GM19238 (cell line): ENCODE data around the gene SH3GLB1.

Experiments
- DNase-seq: peaks from one replicate; pipeline ENCODE4 v3.0.0; 2011; ENCODE audit warnings: low spot score; ENCODE audit not compliant: insufficient read length

Gene SH3GLB1

DNA sequence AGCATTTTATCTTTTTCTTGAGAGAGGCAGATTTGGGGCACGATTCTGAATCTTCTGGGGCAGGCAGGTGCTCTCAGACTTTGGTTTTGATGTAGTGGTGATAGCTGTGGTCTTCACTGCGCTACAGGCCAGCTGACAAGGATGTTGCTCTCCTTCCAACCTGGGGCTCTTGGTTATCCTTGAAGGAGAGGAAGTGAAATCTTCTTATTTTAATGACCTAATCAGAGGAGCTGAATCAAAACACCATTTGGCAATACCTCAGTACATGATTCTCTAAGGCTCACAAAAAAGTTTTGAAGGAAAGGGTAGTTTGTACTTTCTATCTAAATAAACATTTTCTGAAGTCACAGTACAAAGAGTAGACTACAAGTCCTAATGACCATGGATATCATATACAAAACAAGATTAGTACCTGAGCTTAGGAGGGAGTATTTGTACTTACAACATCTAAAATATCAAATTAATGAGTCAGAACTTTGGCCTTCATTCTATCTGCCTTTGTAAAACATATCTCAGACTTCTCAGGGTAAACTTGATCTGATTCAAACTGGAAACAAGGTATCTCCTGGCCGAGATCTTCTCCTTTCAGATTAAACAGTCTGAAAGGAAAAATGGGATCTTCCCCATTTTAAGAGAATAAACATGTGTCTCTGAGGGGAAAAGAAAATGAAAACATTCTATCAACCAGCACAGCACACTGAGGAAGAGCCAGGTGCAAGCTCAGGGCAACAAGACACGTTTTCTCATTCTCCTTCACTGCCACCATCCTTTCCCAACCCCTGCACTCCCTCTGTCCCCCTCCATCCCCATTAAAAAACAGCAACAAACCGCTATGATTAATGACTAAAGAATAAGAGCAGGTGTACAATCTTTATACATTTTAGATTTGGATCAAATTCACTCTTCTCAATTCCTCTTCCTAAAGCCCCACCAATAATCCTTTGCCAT is 69.2 kb downstream of the SH3GLB1 start:
- DNase-seq = no peak

DNA sequence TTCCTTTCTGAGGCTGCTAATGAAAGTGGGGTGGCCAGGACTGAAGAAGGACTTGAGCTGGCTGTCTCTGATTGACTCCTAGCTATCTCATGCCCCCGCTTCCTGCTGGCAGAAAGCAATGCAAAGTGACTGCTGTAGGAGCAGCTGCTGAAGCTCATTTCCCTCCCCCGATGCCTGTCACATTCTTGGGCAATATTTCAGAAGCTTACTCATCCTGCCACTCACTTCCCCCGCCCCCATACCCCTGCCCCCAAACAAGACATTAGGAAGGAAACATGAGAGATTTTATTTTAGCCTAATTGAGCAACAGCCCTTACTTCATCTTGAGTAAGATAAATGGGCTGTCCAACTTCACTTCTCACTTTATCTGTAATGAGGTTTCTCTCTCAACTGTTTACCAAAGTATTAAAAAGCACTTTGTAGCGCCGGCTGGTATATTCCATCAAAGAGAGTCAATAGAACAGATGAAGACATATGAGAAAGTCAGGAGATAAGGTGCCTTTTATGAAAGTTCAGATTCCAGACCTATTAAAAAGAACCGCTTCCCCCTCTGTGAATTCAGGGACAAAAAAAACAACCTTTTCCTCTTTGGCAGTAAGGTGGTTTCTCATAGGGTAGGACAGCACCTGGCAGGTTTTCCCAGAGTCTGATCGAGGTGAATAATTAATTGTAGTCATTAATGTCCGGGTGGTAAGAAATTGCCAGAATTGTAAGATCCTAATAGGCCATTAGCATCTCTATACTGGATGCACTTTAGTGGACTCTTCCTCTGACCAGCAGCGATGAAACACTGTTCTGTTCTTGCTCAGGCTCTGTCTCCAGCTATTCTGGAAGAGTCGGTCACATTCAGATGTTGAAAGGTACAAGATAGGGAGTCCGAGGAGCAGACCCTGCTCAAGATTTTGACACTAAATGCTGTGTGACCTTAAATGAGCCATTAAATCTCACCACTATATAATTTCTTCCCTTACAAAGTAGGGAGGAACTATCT is 70.2 kb downstream of the SH3GLB1 start:
- DNase-seq = peak; percentile 22

DNA sequence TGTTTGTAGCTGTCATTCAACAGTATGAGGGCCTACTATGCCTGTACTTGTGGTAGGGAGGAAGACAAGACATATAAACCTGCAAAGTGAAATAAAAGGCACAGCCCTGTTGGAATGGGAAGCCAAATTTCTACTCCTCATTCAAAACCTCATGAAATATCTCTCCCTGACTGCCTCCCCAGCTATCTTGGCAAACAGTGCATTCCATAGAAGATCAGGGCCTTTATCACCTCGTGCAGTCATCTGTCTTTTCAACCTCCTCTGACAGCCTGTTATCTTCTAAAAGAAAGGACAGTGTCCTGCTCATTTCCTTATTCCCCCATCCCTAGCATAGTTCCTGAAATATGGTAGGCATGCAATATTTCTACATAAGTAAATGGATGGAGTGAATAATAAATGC is 71.0 kb downstream of the SH3GLB1 start:
- DNase-seq = no peak

DNA sequence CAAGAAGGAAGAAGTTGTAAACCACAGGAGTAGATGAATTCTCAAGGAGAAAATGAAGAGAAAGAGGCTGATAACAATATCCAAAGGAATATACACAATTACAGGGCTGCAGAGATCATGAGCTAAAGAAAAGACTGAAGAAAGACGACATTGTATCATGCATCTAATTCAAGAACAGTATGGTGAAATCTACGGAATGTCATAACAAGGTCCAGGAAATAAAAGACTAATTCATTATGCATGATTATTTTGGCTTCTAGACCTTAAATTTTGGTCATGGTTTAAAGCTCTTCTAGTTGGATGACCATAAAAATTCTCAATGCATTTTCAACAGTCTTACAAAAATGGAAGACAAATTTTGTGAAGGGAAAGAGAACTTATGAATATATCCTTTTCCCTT is 71.7 kb downstream of the SH3GLB1 start:
- DNase-seq = no peak

DNA sequence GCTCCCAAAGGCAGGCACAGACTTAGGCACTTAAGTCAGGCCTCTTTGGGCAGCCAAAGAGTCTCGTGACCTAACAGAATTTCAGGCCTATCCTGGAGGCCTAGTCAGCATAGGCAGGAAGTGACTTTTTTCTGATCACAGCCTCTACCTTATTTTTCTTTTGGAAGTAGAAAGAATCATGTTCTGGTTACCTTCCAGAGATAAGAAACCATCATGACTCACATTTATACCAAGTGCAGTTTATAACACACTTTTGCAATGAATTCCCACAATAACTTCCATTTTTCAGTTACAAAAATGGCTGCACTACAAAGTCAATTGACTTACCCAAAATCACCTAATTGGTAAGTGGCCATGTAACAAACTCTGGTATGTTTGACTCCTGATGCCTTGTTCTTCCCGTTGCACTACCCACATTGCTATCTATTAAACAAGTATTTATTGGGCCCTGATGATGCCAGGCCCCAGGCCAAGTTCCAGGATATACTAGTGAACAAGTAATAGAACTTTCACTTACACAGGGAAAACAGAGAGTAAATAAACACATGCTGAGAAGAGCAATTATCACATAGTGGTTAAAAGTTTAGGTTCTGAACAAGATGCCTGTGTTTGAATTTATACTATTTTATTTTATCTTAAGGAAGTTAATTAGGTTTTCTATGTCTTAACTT is 74.3 kb downstream of the SH3GLB1 start:
- no peak for DNase-seq

GRCh38 chr1:86779308-86780191 is 75.2 kb downstream of the SH3GLB1 start:
- DNase-seq = no peak

DNA sequence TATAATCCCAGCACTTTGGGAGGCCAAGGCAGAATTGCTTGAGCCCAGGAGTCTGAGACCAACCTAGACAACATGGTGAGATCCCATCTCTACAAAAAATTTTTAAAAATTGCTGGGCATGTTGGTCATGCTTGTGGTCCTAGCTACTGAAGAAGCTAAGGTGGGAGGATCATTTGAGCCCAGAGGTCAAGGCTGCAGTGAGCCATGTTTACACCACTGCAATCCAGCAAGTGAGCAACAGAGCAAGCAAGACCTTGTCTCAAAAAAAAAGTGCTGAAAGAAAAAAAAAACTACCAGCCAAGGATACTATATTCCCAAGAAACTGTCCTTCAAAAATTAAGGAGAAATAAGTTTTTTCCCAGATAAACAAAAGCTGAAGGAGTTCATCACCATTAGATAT is 78.1 kb downstream of the SH3GLB1 start:
- no peak for DNase-seq

GRCh38 chr1:86787621-86788020 is 83.2 kb downstream of the SH3GLB1 start:
- no peak for DNase-seq

DNA sequence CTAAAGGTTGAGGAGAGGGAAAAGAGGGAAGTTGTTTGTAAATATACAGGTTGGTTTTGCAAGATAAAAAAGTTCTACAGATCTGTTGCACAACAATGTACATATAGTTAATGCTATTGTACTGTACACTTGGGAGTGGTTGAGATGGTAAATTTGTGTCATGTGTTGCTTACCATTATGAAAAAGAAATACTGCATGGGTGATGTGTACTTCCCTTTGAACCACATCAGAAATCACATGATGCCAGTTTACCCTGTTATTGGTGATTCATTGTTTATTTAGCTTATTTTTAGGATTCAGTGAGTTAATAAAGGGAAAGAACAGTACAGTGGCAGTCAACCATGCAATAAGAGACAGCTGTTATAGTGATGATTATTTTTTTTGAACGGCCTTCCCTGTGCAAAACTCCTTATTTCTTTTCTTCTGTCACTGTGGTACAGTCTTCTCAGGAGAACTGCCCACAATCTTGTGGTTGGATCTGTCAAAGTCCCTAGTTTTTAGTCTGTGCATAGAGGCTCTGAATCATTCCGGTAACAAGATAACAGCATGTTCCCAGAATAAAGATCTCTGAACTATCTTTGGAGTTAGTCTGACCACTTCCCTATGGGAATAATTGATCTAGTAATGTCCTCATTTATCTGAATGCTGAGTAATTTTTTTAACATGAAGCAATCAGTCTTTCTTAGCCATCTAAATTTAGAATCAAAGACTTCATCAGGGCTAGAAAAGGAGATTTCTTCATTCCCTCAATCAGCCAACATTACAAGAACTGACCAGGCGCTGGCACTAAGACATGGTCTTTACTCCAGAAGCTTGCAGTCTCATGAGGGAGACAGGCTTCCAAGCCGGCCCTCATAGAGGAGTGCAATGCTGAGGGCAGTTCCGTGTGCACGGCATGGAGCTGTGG is 84.2 kb downstream of the SH3GLB1 start:
- no peak for DNase-seq

GRCh38 chr1:86795316-86795715 is 90.9 kb downstream of the SH3GLB1 start:
- DNase-seq = no peak
